Measurements from ENCODE around the gene KIF25.
"Not testable (repeated sequence)": the region's sequence is repeated elsewhere in the genome, so short reads cannot be mapped to it uniquely, and the experiment has no call there.

KIF25 gene

GRCh38 chr6:168063431-168063830, 66.0 kb downstream of the KIF25 start:
- DNase-seq (ENCODE audit: low read depth in 2 of 2, low spot score in 1 of 2), result no peak

GRCh38 chr6:168064226-168064807, 66.8 kb downstream of the KIF25 start:
- DNase-seq (ENCODE audit: low read depth in 2 of 2, low spot score in 1 of 2), result no peak

- no peak for DNase-seq (ENCODE audit: low read depth in 2 of 2, low spot score in 1 of 2)
These were observed 69.7 kb downstream of the KIF25 start for GRCh38 chr6:168067081-168067759.

GRCh38 chr6:168070804-168071203, 73.3 kb downstream of the KIF25 start:
- no peak for DNase-seq (ENCODE audit: low read depth in 2 of 2, low spot score in 1 of 2)

DNA sequence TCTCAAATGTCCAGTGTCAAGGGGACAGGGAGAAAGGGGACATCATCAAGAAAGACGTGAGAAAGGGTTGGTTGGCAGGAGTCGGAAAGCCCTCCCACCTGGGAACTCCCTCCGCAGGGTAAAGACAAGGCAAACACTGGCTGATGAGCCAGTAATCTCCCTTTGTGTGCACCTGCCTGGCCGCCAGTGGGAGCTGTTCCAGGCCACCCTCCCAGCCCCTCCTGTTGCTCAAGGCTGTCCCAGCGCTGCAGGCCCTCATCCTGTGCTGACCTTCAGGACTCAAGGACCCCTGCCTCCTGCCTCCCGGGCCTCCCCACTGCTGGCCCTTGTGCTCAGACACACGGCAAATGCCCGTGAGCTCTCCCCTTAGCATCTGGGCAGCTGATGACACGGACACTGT, 74.1 kb downstream of the KIF25 start:
- no peak for DNase-seq (ENCODE audit: low read depth in 2 of 2, low spot score in 1 of 2)

GRCh38 chr6:168072261-168072660, 74.8 kb downstream of the KIF25 start:
- no peak for DNase-seq (ENCODE audit: low read depth in 2 of 2, low spot score in 1 of 2)

- DNase-seq (ENCODE audit: low read depth in 2 of 2, low spot score in 1 of 2), result no peak
These were observed 75.3 kb downstream of the KIF25 start for GRCh38 chr6:168072730-168073129.

DNA sequence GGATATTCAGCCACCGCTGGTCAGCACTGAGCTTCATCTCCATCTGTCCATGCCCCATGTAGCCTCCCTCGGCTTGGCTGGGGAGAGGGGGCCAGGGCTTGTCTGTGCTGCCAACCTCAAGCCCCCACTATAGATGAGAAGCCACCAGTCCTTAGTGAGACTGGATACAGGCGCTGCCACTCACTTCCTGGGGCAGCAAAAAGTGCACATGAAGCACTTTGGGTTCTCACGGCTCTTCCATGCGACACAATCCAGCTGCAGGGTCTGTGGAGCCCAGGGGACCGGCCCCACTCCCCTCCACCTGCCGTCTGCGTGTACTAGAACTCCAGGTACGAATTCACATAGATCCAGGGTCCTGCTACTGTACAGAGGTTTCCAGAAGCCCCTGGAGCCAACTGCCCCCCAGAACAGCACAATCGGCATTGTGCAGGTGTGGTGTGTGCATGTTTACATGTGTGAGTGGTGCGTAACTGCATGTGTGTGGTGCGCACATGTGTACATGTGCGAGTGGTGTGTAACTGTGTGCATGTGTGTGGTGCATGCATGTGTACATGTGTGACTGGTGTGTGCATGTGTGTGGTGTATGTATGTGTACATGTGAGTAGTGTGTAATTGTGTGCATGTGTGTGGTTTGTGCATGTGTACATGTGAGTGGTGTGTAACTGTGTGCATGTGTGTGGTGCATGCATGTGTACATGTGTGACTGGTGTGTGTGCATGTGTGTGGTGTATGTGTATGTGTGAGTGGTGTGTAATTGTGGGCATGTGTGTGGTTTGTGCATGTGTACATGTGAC, 76.7 kb downstream of the KIF25 start:
- DNase-seq (ENCODE audit: low read depth in 2 of 2, low spot score in 1 of 2), result no peak

- no peak for DNase-seq (ENCODE audit: low read depth in 2 of 2, low spot score in 1 of 2)
These were observed 77.7 kb downstream of the KIF25 start for GRCh38 chr6:168075216-168075615.

DNA sequence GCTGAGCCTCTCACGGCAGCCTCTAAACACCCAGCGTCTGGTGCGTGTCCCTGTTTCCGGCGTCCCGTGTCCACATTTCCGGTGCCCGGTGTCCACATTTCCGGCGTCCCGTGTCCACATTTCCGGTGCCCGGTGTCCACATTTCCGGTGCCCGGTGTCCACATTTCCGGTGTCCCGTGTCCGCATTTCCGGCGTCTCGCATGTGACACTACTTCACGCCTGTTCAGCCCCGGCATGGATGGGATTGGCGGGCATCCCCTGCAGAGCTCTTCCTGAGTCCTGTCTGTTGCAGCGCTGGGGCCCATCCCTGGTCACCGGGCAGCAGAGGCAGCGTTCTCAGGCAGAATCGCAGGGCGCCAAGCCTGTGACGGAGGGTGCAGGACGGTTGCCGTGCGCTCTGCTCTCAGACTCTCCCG, 78.3 kb downstream of the KIF25 start:
- no peak for DNase-seq (ENCODE audit: low read depth in 2 of 2, low spot score in 1 of 2)

DNA sequence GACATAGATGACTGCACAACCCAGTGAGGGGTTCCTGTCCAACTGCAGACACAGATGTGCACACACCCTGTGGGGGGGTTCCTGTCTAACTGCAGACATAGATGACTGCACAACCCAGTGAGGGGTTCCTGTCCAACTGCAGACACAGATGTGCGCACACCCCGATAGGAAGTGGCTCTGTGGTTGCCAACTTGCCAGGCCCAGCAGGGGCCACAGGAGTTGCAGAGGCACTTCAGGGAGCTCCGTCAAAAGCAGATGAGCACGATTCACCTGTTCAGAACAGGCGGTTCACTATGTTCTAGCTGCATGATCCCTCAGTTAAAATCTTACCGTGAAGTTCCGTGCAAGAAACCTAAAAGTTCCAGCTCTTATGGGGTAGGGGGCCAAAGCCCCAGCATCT, 79.9 kb downstream of the KIF25 start:
- not testable (repeated sequence) for DNase-seq (ENCODE audit: low read depth in 2 of 2, low spot score in 1 of 2)

DNA sequence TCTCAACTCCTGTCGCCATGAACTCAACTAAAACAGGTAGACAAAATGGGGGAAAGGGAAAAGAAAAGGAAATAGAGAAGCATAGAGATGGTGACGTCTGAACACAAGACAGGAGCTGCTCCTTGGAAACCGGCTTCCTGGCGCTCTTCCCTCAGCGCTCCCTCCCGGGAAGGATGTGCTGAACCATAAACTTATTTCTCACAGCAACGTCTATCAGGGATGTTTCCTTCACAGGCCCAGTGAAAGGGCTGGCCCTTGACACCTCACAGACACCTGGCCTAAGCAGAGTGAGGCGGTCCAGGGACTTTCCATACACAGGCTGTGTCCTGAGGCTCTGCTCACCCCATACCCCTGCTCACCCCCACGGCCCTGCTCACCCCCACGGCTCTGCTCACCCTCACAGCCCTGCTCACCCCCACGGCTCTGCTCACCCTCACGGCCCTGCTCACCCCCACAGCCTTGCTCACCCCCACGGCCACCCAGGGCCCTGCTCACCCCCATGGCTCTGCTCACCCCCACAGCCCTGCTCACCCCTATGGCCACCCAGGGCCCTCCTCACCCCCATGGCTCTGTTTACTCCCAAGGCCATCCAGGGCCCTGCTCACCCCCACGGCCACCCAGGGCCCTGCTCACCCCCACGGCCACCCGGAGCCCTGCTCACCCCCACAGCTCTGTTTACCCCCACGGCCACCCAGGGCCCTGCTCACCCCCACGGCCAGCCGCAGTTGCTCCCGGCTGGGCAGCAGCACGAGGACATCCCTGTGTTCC, 80.9 kb downstream of the KIF25 start:
- DNase-seq (ENCODE audit: low read depth in 2 of 2, low spot score in 1 of 2), result no peak

DNA sequence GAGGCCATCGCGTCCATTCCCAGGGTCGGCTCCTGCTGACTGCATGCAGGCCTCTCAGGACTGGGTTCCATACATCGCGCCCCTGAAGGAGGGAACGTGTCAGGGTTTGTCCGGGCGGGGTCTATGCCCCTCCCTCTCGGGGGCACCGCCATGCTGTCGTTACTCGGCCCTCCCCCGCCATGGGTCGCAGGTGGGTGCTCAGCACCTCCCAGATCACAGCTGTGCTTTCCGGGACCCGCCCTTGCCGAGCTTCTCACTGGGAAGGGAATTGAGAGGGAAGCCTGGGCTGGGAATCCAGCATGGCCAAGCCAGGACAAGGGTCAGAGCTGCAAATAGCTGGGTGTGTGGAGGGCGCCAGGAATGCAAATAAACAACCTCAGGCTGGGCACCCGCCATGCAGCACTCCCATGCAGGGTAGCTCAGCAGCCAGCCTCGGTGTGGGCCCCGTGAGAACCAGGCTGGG, 81.5 kb downstream of the KIF25 start, which contains the start of gene FRMD1:
Gene FRMD1 (minus strand): TSS at position 270 of the 463 bp plus-strand sequence. CDS start 118 bp downstream, at position 152.
- DNase-seq (ENCODE audit: low read depth in 2 of 2, low spot score in 1 of 2), result no peak

DNA sequence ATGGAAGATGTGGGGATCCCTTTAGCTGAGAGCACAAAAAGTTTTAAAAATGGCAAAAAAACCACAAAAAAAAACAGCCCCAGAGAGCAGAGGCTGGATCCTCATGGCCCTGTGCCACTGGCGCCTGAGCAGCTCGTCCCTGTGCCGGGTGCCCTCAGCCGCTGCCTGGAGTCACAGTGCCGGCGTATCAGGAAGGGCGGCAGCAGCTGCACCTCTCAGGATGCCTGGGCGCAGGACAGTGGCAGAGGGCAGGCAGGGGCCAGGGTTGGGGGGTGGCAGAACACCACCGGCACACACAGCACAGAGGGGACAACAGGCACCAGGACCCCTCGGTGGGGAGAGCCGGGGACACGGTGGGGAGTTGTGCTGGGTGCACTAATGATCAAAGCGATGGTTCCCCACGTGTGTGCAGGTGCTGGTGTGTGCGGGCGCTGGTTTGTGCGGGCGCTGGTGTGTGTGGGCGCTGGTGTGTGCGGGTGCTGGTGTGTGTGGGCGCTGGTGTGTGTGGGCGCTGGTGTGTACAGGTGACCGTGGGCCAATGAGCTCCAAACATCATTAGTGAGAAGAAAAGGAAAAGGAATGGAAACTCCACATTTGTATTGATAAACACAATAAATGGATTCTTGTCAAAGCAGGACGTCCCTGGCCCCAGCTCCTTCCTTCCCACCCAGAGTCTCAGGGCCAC, 83.1 kb downstream of the KIF25 start:
- DNase-seq (ENCODE audit: low read depth in 2 of 2, low spot score in 1 of 2), result no peak

DNA sequence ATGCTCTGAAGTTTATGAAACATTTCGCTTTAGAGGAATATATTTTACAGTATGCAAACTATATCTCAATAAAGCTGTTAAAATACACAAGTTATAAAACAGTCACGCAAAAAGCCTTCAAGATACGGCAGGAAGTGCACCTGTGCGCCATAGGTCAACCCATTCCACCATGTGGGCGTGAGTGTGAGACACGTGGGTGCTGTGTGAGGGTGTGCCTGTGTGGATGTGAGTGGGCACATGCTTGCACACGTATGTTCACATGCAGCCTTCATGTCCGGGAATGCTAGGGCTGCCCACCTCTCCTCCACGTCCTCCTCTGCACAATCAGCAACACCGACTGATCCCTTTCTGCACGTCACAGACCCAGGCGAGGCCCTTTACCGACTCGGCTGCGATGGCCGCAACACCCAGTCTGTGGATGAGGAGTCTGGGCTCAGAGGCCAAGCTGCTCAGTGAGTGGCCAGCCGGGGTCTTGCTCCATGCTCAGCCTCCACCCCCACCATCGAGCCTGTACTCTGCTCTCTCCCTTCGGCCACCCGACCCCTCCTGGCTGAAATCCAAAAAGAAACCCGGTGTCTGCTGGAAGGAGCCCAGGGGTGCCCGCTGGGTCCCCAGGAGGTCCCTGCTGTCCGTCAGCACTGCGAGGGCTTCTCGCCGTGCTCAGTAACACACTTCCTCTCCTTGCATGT, 84.5 kb downstream of the KIF25 start:
- no peak for DNase-seq (ENCODE audit: low read depth in 2 of 2, low spot score in 1 of 2)

GRCh38 chr6:168082860-168083513, 85.5 kb downstream of the KIF25 start:
- no peak for DNase-seq (ENCODE audit: low read depth in 2 of 2, low spot score in 1 of 2)

GRCh38 chr6:168083514-168083885, 86.0 kb downstream of the KIF25 start:
- no peak for DNase-seq (ENCODE audit: low read depth in 2 of 2, low spot score in 1 of 2)

- DNase-seq (ENCODE audit: low read depth in 2 of 2, low spot score in 1 of 2), result no peak
These were observed 87.1 kb downstream of the KIF25 start for GRCh38 chr6:168084465-168085160.

- no peak for DNase-seq (ENCODE audit: low read depth in 2 of 2, low spot score in 1 of 2)
These were observed 88.6 kb downstream of the KIF25 start for GRCh38 chr6:168086066-168086465.

Measured in stimulated activated CD8-positive, alpha-beta memory T cell treated with anti-CD3 and anti-CD28 coated beads, Interleukin-4, amount 100 ng/mL, for 1 hour (primary cell).